Karpas-422 (cell line): ENCODE results near the gene ZNF74. TPM values are rescaled to one million over a fixed set of nuclear protein-coding genes. Genes with fewer than 3 reads are reported as not detected.
"Not testable (repeated sequence)": the region's sequence is repeated elsewhere in the genome, so short reads cannot be mapped to it uniquely, and the experiment has no call there.

Source experiments
- DNase-seq: peaks from one replicate; pipeline ENCODE4 v3.0.0-alpha.2; 2015
- H2AFZ ChIP-seq: fragments of 200-600 bp; sonication (generic); 2 replicates; pipeline ENCODE4 v1.6.1; 2014; ENCODE audit warnings: antibody characterized with exemption, low read length, mixed read lengths
- H3K27ac ChIP-seq: fragments of 200-600 bp; sonication (generic); 2 replicates; pipeline ENCODE4 v1.5.1; 2014; ENCODE audit warnings: mild to moderate bottlenecking, low read length, moderate library complexity
- H3K27me3 ChIP-seq: fragments of 200-600 bp; sonication (generic); 2 replicates; pipeline ENCODE4 v1.6.1; 2014; ENCODE audit warnings: low read length, mixed read lengths
- H3K36me3 ChIP-seq: fragments of 200-600 bp; sonication (generic); 2 replicates; pipeline ENCODE4 v1.6.1; 2014; ENCODE audit warnings: low read length, mixed read lengths; ENCODE audit not compliant: insufficient read depth
- H3K4me1 ChIP-seq: fragments of 200-600 bp; sonication (generic); 2 replicates; pipeline ENCODE4 v1.6.1; 2014; ENCODE audit warnings: mild to moderate bottlenecking, low read length, mixed read lengths
- H3K4me2 ChIP-seq: fragments of 200-600 bp; sonication (generic); 2 replicates; pipeline ENCODE4 v1.6.1; 2014; ENCODE audit warnings: low read length, low read depth, mild to moderate bottlenecking; ENCODE audit not compliant: poor library complexity, severe bottlenecking
- H3K4me3 ChIP-seq: fragments of 200-600 bp; sonication (generic); 2 replicates; pipeline ENCODE4 v1.5.1; 2014; ENCODE audit warnings: mild to moderate bottlenecking, antibody characterized with exemption, low read length, mixed read lengths
- H3K79me2 ChIP-seq: fragments of 200-600 bp; sonication (generic); 2 replicates; pipeline ENCODE4 v1.6.1; 2014; ENCODE audit warnings: mild to moderate bottlenecking, low read length, mixed read lengths
- H3K9ac ChIP-seq: fragments of 200-600 bp; sonication (generic); 2 replicates; pipeline ENCODE4 v1.6.0; 2014; ENCODE audit warnings: low read length
- H3K9me2 ChIP-seq: fragments of 200-600 bp; sonication (generic), shearing (Covaris generic); replicated peaks from 2 replicates; pipeline ENCODE4 v1.6.0; 2014; ENCODE audit warnings: mild to moderate bottlenecking, low read length, moderate library complexity; ENCODE audit not compliant: insufficient read depth
- H3K9me3 ChIP-seq: fragments of 300-700, 200-600 bp; sonication (generic); 2 replicates; pipeline ENCODE4 v1.6.1; 2014; ENCODE audit warnings: low read length, mixed read lengths
- H4K20me1 ChIP-seq: fragments of 200-600 bp; sonication (generic); 2 replicates; pipeline ENCODE4 v1.6.1; 2014; ENCODE audit warnings: mild to moderate bottlenecking, antibody characterized with exemption, low read length, low read depth; ENCODE audit not compliant: insufficient read depth
- total RNA-seq: library from RNA; depleted of rRNA; stranded (reverse); fragments of >200 nt; shearing (Covaris generic); gene quantifications from 2 replicates; pipeline ENCODE4 v1.2.3, GENCODE V29; 2014; ENCODE audit warnings: low replicate concordance

ZNF74 gene
- total RNA-seq, 1 experiment from 2014 or later: not detected

- H3K9me3 ChIP-seq, H2AFZ ChIP-seq, DNase-seq, H3K27me3 ChIP-seq, H3K4me2 ChIP-seq, H4K20me1 ChIP-seq, H3K36me3 ChIP-seq, H3K4me1 ChIP-seq, H3K79me2 ChIP-seq, H3K27ac ChIP-seq, H3K4me3 ChIP-seq, H3K9me2 ChIP-seq, H3K9ac ChIP-seq: not testable (repeated sequence)
Observed at GRCh38 chr22:20360261-20360660, 33.7 kb upstream of the ZNF74 start.

DNA sequence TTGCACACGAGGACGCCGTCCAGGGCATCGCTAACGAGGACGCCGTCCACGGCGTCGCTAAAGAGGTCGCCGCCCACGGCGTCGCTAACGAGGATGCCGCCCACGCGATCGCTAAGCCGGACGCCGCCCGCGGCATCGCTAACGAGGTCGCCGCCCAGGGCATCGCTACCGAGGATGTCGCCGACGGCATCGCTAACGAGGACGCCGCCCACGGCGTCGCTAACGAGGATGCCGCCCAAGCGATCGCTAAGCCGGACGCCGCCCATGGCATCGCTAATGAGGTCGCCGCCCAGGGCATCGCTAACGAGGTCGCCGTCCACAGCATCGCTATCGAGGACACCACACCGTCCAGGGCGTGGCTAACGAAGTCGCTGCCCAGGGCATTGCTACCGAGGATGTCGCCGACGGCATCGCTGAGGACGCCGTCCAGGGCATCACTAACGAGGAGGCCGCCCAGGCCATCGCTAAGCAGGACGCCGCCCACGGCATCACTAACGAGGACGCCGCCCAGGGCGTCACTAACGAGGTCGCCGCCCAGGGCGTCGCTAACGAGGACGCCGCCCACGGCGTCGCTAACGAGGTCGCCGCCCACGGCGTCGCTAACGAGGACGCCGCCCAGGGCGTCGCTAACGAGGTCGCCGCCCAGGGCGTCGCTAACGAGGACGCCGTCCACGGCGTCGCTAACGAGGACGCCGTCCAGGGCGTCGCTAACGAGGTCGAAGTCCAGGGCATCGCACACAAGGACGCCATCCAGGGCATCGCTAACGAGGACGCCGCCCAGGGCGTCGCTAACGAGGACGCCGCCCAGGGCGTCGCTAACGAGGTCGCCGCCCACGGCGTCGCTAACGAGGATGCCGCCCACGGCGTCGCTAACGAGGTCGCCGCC is 32.8 kb upstream of the ZNF74 start:
- H2AFZ ChIP-seq, H4K20me1 ChIP-seq, DNase-seq, H3K9me2 ChIP-seq, H3K27me3 ChIP-seq, H3K4me2 ChIP-seq, H3K27ac ChIP-seq, H3K9ac ChIP-seq, H3K9me3 ChIP-seq, H3K4me1 ChIP-seq, H3K4me3 ChIP-seq, H3K79me2 ChIP-seq, H3K36me3 ChIP-seq: not testable (repeated sequence)

DNA sequence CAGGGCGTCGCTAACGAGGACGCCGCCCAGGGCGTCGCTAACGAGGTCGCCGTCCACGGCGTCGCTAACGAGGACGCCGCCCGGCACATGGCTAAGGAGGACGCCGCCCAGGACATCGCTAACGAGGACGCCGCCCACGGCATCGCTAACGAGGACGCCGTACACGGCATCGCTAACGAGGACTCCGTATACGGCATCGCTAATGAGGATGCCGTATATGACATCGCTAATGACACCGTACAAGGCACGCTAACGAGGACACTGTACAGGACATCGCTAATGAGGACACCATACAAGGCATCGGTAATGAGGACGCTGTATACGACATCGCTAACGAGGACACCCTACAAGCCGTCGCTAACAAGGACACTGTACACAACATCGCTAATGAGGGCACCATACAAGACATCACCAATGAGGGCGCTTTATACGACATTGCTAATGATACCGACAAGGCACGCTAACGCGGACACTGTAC is 32.2 kb upstream of the ZNF74 start:
- H3K9me2 ChIP-seq, H3K4me3 ChIP-seq, H3K27ac ChIP-seq, DNase-seq, H3K36me3 ChIP-seq, H3K4me2 ChIP-seq, H3K79me2 ChIP-seq, H2AFZ ChIP-seq, H3K9me3 ChIP-seq, H3K9ac ChIP-seq, H3K27me3 ChIP-seq, H3K4me1 ChIP-seq, H4K20me1 ChIP-seq: not testable (repeated sequence)

- not testable (repeated sequence) for H4K20me1 ChIP-seq, H3K36me3 ChIP-seq, H3K4me3 ChIP-seq, H3K4me2 ChIP-seq, DNase-seq, H3K9me2 ChIP-seq, H2AFZ ChIP-seq, H3K9ac ChIP-seq, H3K4me1 ChIP-seq, H3K9me3 ChIP-seq, H3K27me3 ChIP-seq, H3K27ac ChIP-seq, H3K79me2 ChIP-seq
Observed at GRCh38 chr22:20362403-20362802, 31.5 kb upstream of the ZNF74 start.

GRCh38 chr22:20364335-20365260 is 29.4 kb upstream of the ZNF74 start:
- DNase-seq, H2AFZ ChIP-seq, H4K20me1 ChIP-seq, H3K79me2 ChIP-seq, H3K9ac ChIP-seq, H3K9me3 ChIP-seq, H3K27me3 ChIP-seq, H3K9me2 ChIP-seq, H3K4me2 ChIP-seq, H3K36me3 ChIP-seq, H3K27ac ChIP-seq, H3K4me1 ChIP-seq, H3K4me3 ChIP-seq: not testable (repeated sequence)

DNA sequence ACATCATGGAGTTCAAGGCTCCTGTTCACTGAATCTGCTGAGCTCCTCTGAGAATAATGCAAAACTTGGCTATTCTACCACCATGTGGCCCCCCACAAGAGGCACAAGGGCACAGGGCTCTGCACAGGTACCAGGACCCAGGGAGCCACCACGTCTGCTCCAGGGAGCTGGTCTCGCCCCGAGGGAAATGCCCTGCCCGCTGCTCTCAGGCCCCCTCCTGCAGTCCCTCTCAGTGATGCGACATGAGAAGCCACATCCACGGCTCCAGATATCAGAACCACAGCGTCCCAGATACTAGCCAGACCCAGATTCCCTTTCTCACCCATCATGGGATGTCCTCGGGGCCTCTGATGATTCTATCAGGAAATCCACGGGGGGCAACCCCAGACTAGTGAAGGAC is 27.1 kb upstream of the ZNF74 start:
- H3K4me1 ChIP-seq, H3K27ac ChIP-seq, H3K9me2 ChIP-seq, H2AFZ ChIP-seq, H4K20me1 ChIP-seq, H3K79me2 ChIP-seq, H3K4me2 ChIP-seq, H3K27me3 ChIP-seq, DNase-seq, H3K9me3 ChIP-seq, H3K36me3 ChIP-seq, H3K9ac ChIP-seq, H3K4me3 ChIP-seq: not testable (repeated sequence)

DNA sequence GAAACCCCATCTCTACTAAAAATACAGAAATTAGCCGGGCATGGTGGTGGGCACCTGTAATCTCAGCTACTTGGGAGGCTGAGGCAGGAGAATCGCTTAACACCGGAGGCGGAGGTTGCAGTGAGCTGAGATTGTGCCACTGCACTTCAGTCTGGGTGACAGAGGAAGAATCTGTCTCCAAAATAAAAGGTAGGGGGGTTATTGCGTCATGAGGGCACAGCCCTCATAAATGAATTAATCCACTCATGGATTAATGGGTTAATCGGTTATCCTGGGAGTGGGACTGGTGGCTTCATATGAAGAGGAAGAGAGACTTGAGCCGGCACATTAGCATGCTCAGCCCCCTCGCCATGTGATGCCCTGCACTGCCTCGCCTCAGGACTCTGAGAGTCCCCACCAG is 25.1 kb upstream of the ZNF74 start:
- H3K4me2 ChIP-seq, H3K36me3 ChIP-seq, H3K79me2 ChIP-seq, H3K9me3 ChIP-seq, DNase-seq, H3K9me2 ChIP-seq, H3K4me3 ChIP-seq, H4K20me1 ChIP-seq, H3K9ac ChIP-seq, H3K27me3 ChIP-seq, H3K27ac ChIP-seq, H3K4me1 ChIP-seq, H2AFZ ChIP-seq: not testable (repeated sequence)

- not testable (repeated sequence) for H3K79me2 ChIP-seq, H3K4me2 ChIP-seq, H3K27ac ChIP-seq, H3K4me1 ChIP-seq, H2AFZ ChIP-seq, DNase-seq, H3K4me3 ChIP-seq, H3K9me2 ChIP-seq, H3K36me3 ChIP-seq, H4K20me1 ChIP-seq, H3K27me3 ChIP-seq, H3K9me3 ChIP-seq, H3K9ac ChIP-seq
Observed at GRCh38 chr22:20371687-20372086, 22.3 kb upstream of the ZNF74 start.
